ENCODE results near the gene MANSC4. TPM values are rescaled to one million over a fixed set of nuclear protein-coding genes. Genes with fewer than 3 reads are reported as not detected.
A peak's percentile ranks its signal among the peaks of the same experiment; 100 is the strongest.

Gene MANSC4
- total and polyA plus RNA-seq, 2 of the 13 experiments (the other 11 are each of a cell fraction or from before 2014, with no cell fraction given), result not detected

DNA sequence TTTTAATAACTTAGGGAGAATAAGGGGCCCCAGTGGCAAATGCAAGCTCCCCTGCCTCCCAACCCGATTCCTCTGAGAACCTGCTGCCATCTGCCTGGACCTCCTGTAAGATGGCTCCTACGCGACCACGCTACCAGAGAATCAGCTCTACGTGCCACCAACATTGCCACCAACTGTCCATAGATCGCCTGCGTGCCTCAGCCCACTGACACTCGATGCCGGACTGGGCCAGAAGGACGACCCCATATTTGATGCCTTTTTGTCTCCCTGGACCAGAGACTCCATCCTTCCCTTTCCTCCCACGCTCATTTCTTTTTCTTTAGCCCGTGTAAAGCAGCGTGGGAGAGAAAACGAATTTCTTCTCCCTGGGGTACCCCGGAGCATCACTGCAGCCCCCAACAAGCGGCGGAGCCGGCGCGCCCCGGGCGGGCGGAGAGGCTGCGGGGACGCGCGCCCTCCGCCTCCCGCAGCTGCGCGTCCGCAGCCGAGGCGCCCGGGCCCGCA, 568 bp downstream of the MANSC4 start:
- peak overlapping the region; percentile 86 to 91 (median 89) for H3K4me3 ChIP-seq (replicated peaks in 1 of 3; ENCODE audit: insufficient read depth in 1 of 3, low read depth in 2 of 3, low read length in 3 of 3)
- peaks cover 34% of the 10 kb centered on the region for H3K4me1 ChIP-seq (ENCODE audit: insufficient read depth, low read length)
- no peaks in the 10 kb centered on the region for H3K36me3 ChIP-seq (replicated peaks in 1 of 2; ENCODE audit: control insufficient read depth in 1 of 2, insufficient read depth in 2 of 2, low read length in 2 of 2)
- no peak for FAIRE-seq
- no peaks in the 10 kb centered on the region for H3K9me3 ChIP-seq (ENCODE audit: low read length)
- H2AFZ ChIP-seq (ENCODE audit: low read length), result peak overlapping the region; percentile 76
- no peaks in the 10 kb centered on the region for H4K20me1 ChIP-seq (ENCODE audit: insufficient read depth, low read length)
- CTCF ChIA-PET (ENCODE audit: low intra/inter-chr PET ratio, low total read pairs), result no interaction called here
- in situ Hi-C loops (cut with HindIII; ENCODE audit: extremely low pct_ligation_motif_present, low pct_unique_long_range_greater_than_20kb) (no loop called here), intact Hi-C loops (cut with micrococcal nuclease; ENCODE audit: unreplicated experiment) (no loop called here)
- no TSS peak for BruUV-seq (replicated peaks)
- H3K79me2 ChIP-seq (ENCODE audit: insufficient read depth, low read length), result peaks cover 20% of the 10 kb centered on the region
- DNase-seq (ENCODE audit: low spot score), result peak; percentile 10
- peak; percentile 3; the same call in 2 of the 3 replicates for ATAC-seq
- peak overlapping the region; percentile 86 for H3K27ac ChIP-seq (ENCODE audit: extremely low read length, insufficient read depth, low read length)
- peak overlapping the region; percentile 94 for H3K4me2 ChIP-seq (ENCODE audit: low read depth, low read length)
- H3K27me3 ChIP-seq (ENCODE audit: control insufficient read depth in 1 of 2, insufficient read depth in 2 of 2, low read length in 2 of 2), result no peaks in the 10 kb centered on the region
- POLR2A ChIA-PET, result interaction anchor here (0.9 to 1.6 kb wide), 8 partner anchors 9 to 184 kb away, joined by 3 to 4 read pairs (median 3); no protein-coding TSS in a partner anchor
- peak overlapping the region; percentile 82 for H3K9ac ChIP-seq (ENCODE audit: insufficient read depth, low read depth, low read length)
- WGBS (ENCODE audit: low lambda C conversion rate), result 8% methylated on average over 21 of the region's 36 CpGs
- no peak for TF ChIP-seq CHD2 (IDR thresholded peaks at IDR 0.05; ENCODE audit: low read depth, low read length)
- TF ChIP-seq, protein P1, sequence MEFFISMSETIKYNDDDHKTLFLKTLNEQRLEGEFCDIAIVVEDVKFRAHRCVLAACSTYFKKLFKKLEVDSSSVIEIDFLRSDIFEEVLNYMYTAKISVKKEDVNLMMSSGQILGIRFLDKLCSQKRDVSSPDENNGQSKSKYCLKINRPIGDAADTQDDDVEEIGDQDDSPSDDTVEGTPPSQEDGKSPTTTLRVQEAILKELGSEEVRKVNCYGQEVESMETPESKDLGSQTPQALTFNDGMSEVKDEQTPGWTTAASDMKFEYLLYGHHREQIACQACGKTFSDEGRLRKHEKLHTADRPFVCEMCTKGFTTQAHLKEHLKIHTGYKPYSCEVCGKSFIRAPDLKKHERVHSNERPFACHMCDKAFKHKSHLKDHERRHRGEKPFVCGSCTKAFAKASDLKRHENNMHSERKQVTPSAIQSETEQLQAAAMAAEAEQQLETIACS (CRISPR knock-in tag; IDR thresholded peaks at IDR 0.05), result peak; percentile 25; the same call in 1 of the 2 replicates
- TF ChIP-seq HNRNPK (IDR thresholded peaks at IDR 0.05; ENCODE audit: low read depth, low read length, poor library complexity, severe bottlenecking), result no peak
- no peak for TF ChIP-seq SNRNP70 (IDR thresholded peaks at IDR 0.05; ENCODE audit: low read depth, low read length)
- no peak for TF ChIP-seq NBN (conservative IDR thresholded peaks at IDR 0.05)
- TF ChIP-seq ZNF839 (CRISPR knock-in tag; IDR thresholded peaks at IDR 0.05; ENCODE audit: borderline replicate concordance), result peak; percentile 63; the same call in 1 of the 2 replicates
- TF ChIP-seq, protein P2, sequence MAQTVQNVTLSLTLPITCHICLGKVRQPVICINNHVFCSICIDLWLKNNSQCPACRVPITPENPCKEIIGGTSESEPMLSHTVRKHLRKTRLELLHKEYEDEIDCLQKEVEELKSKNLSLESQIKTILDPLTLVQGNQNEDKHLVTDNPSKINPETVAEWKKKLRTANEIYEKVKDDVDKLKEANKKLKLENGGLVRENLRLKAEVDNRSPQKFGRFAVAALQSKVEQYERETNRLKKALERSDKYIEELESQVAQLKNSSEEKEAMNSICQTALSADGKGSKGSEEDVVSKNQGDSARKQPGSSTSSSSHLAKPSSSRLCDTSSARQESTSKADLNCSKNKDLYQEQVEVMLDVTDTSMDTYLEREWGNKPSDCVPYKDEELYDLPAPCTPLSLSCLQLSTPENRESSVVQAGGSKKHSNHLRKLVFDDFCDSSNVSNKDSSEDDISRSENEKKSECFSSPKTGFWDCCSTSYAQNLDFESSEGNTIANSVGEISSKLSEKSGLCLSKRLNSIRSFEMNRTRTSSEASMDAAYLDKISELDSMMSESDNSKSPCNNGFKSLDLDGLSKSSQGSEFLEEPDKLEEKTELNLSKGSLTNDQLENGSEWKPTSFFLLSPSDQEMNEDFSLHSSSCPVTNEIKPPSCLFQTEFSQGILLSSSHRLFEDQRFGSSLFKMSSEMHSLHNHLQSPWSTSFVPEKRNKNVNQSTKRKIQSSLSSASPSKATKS (CRISPR knock-in tag; IDR thresholded peaks at IDR 0.05), result no peak
- TF ChIP-seq POLR2AphosphoS5 (IDR thresholded peaks at IDR 0.05; ENCODE audit: low read depth, low read length), result no peak
- TF ChIP-seq HES4 (CRISPR knock-in tag; IDR thresholded peaks at IDR 0.05; ENCODE audit: borderline replicate concordance), result no peak
- TF ChIP-seq ZNF205 (CRISPR knock-in tag; IDR thresholded peaks at IDR 0.05), result 0 out of 2 replicates have a peak, but pooled peaks have one; percentile 40
- no peak for TF ChIP-seq TAF15 (IDR thresholded peaks at IDR 0.05; ENCODE audit: low read depth, low read length, poor library complexity, severe bottlenecking)
- TF ChIP-seq ZNF235 (CRISPR knock-in tag; IDR thresholded peaks at IDR 0.05; ENCODE audit: borderline replicate concordance), result no peak
- TF ChIP-seq, protein P3, sequence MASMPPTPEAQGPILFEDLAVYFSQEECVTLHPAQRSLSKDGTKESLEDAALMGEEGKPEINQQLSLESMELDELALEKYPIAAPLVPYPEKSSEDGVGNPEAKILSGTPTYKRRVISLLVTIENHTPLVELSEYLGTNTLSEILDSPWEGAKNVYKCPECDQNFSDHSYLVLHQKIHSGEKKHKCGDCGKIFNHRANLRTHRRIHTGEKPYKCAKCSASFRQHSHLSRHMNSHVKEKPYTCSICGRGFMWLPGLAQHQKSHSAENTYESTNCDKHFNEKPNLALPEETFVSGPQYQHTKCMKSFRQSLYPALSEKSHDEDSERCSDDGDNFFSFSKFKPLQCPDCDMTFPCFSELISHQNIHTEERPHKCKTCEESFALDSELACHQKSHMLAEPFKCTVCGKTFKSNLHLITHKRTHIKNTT (CRISPR knock-in tag; IDR thresholded peaks at IDR 0.05), result no peak
- 0 out of 2 replicates have a peak, but pooled peaks have one; percentile 25 for TF ChIP-seq ZNF274 (CRISPR knock-in tag; IDR thresholded peaks at IDR 0.05)
- TF ChIP-seq TRIM24 (CRISPR knock-in tag; IDR thresholded peaks at IDR 0.05), result no peak
- TF ChIP-seq, protein P4, sequence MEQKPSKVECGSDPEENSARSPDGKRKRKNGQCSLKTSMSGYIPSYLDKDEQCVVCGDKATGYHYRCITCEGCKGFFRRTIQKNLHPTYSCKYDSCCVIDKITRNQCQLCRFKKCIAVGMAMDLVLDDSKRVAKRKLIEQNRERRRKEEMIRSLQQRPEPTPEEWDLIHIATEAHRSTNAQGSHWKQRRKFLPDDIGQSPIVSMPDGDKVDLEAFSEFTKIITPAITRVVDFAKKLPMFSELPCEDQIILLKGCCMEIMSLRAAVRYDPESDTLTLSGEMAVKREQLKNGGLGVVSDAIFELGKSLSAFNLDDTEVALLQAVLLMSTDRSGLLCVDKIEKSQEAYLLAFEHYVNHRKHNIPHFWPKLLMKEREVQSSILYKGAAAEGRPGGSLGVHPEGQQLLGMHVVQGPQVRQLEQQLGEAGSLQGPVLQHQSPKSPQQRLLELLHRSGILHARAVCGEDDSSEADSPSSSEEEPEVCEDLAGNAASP (CRISPR knock-in tag; IDR thresholded peaks at IDR 0.05; ENCODE audit: borderline replicate concordance), result 0 out of 2 replicates have a peak, but pooled peaks have one; percentile 42
- TF ChIP-seq, protein P5, sequence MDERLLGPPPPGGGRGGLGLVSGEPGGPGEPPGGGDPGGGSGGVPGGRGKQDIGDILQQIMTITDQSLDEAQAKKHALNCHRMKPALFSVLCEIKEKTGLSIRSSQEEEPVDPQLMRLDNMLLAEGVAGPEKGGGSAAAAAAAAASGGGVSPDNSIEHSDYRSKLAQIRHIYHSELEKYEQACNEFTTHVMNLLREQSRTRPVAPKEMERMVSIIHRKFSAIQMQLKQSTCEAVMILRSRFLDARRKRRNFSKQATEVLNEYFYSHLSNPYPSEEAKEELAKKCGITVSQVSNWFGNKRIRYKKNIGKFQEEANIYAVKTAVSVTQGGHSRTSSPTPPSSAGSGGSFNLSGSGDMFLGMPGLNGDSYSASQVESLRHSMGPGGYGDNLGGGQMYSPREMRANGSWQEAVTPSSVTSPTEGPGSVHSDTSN (CRISPR knock-in tag; IDR thresholded peaks at IDR 0.05), result no peak
- TF ChIP-seq SMAD9 (CRISPR knock-in tag; IDR thresholded peaks at IDR 0.05), result no peak
